KMS-11 (cell line): ENCODE results near the gene ATP5ME.
"Not testable (repeated sequence)": the region's sequence is repeated elsewhere in the genome, so short reads cannot be mapped to it uniquely, and the experiment has no call there.

Experiments used
- H2AFZ ChIP-seq: fragments of 200-600 bp; sonication (generic); 2 replicates; pipeline ENCODE4 v1.6.1; 2016; ENCODE audit warnings: antibody characterized with exemption, mixed run types, low read depth
- H3K27ac ChIP-seq: fragments of 200-600 bp; sonication (generic); 2 replicates; pipeline ENCODE4 v1.6.1; 2016; ENCODE audit warnings: mild to moderate bottlenecking, mixed run types
- H3K27me3 ChIP-seq: fragments of 200-600 bp; sonication (generic); 2 replicates; pipeline ENCODE4 v1.6.1; 2017; ENCODE audit warnings: mild to moderate bottlenecking, low read depth, mixed run types, moderate library complexity; ENCODE audit not compliant: insufficient read depth
- H3K36me3 ChIP-seq: fragments of 200-600 bp; sonication (generic); 2 replicates; pipeline ENCODE4 v1.6.1; 2017; ENCODE audit warnings: mild to moderate bottlenecking, mixed run types; ENCODE audit not compliant: insufficient read depth
- H3K4me1 ChIP-seq: fragments of 200-600 bp; sonication (generic); 2 replicates; pipeline ENCODE4 v1.6.1; 2016; ENCODE audit warnings: mild to moderate bottlenecking, low read depth, mixed run types; ENCODE audit not compliant: poor library complexity, severe bottlenecking
- H3K4me2 ChIP-seq: fragments of 200-600 bp; sonication (generic); 2 replicates; pipeline ENCODE4 v1.7.0; 2016; ENCODE audit warnings: mild to moderate bottlenecking, mixed run types
- H3K4me3 ChIP-seq: fragments of 200-600 bp; sonication (generic); IDR thresholded peaks from 2 replicates; pipeline ENCODE4 v1.6.1; 2017; ENCODE audit warnings: low read depth, low read length, mixed read lengths; ENCODE audit not compliant: insufficient read depth
- H3K79me2 ChIP-seq: fragments of 200-600 bp; sonication (generic); 2 replicates; pipeline ENCODE4 v1.6.1; 2016; ENCODE audit warnings: low read depth, mixed run types; ENCODE audit not compliant: insufficient read depth
- H3K9ac ChIP-seq: fragments of 200-600 bp; sonication (generic); 2 replicates; pipeline ENCODE4 v1.6.1; 2016; ENCODE audit warnings: mild to moderate bottlenecking, mixed run types
- H4K20me1 ChIP-seq: fragments of 200-600 bp; sonication (generic); 2 replicates; pipeline ENCODE4 v1.6.1; 2016; ENCODE audit warnings: mild to moderate bottlenecking, mixed run types; ENCODE audit not compliant: insufficient read depth
- TF ChIP-seq, protein P1 (sequence below): fragments of 200-600 bp; sonication (generic); conservative IDR thresholded peaks from 2 replicates; pipeline ENCODE4 v1.6.1; 2017; ENCODE audit warnings: low read depth, mild to moderate bottlenecking, antibody characterized with exemption, low read length, moderate library complexity, mixed read lengths

ATP5ME gene

DNA sequence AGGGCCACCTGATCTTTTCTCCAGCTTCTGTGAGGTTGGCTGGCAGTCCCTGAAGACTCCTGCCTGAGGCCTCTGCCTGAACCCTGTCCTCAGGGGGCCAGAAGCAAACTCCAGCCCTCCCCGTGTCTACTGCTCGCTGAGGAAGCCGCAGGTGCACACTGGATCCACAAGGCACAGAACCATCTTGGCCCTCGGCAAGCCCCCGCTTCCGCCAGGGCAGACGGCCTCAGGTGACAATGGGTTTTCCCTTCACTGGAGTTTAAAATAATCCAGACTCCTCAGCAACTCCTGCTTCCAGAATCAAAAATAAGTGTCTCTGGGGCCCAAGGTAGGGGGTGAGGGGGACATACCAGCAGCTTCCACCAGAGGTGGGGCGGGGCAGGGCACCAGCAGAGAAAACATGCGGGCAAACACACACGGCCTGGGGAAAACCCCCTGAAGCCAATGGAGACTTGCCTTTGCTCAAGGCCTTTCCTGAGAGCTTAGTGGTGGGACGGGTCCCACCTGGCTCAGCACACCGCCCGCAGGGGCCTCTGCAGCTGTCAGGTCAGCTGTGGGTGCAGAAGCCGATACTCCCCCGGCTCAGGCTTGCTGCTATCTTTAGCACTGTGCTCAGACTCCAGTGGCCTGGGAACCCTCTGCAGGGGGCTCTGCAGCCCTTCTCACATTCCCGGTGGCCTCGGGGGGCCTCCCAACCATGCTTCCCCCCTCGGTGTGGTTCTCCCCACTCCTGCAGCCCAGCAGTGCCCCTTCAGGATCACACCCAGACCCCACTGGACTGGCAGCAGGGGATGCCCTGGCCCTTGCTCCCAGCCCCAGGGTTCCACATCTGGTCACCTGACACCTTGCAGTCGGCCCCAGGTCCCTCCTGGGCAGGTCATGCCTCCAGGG lies 2.1 kb upstream of the ATP5ME start:
- peak overlapping the region; percentile 15; the same call in 1 of the 2 replicates for H3K27ac ChIP-seq
- TF ChIP-seq, protein P1, sequence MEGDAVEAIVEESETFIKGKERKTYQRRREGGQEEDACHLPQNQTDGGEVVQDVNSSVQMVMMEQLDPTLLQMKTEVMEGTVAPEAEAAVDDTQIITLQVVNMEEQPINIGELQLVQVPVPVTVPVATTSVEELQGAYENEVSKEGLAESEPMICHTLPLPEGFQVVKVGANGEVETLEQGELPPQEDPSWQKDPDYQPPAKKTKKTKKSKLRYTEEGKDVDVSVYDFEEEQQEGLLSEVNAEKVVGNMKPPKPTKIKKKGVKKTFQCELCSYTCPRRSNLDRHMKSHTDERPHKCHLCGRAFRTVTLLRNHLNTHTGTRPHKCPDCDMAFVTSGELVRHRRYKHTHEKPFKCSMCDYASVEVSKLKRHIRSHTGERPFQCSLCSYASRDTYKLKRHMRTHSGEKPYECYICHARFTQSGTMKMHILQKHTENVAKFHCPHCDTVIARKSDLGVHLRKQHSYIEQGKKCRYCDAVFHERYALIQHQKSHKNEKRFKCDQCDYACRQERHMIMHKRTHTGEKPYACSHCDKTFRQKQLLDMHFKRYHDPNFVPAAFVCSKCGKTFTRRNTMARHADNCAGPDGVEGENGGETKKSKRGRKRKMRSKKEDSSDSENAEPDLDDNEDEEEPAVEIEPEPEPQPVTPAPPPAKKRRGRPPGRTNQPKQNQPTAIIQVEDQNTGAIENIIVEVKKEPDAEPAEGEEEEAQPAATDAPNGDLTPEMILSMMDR, result no peak

DNA sequence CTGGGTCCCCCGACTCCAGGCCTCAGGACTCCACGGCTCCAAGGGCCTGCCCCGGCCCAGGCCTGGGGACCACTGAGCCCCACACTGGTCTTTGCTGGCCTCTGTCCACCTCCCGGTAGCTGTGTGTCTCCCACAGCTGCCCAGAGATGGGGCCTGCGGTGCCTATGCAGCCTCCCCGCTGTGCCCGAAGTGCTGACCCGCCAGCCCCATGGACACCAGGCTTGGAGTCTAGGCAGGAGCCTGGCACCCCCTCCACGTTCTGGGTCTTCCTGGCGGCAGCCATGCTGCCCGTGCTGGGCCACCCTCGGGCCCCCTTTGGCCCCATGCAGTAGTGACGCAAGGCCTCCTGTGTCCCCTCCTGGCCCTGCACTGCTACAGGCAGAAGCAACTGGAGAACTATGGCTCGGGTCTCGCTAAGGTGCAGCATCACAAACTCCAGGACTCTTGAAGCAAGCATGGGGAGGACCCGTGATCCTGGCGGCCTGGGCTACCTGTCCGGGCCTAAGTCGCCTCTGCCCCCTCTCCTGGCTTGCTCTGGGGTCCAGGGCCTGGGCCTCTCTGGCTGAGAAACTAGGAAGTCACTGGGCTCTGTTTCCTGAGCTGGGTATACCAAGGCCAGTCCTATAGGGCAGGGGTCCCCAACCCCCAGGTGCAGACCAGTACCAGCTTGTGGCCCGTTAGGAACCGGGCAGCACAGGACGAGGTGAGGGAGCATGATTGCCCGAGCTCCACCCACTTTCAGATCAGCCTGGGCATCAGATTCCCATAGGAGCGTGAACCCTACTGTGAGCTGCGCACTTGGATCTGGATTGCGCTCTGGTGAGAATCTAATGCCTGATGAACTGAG lies 1.2 kb upstream of the ATP5ME start:
- H3K4me2 ChIP-seq, result no peak overlapping the region; the same call in 1 of the 2 replicates
- H4K20me1 ChIP-seq, result no peaks in the 10 kb centered on the region
- H3K79me2 ChIP-seq, result no peaks in the 10 kb centered on the region
- H3K4me1 ChIP-seq, result peaks cover 3% of the 10 kb centered on the region
- 0 out of 2 replicates have a peak overlapping the region, but pooled peaks have one; percentile 15 for H3K27ac ChIP-seq
- no peak overlapping the region for H3K4me3 ChIP-seq
- H2AFZ ChIP-seq, result no peak overlapping the region
- no peaks in the 10 kb centered on the region for H3K27me3 ChIP-seq
- no peak overlapping the region; the same call in 1 of the 2 replicates for H3K9ac ChIP-seq
- no peaks in the 10 kb centered on the region for H3K36me3 ChIP-seq
- TF ChIP-seq, protein P1, result no peak

More for the DNA sequence above, 2.1 kb upstream of the ATP5ME start:
- H3K79me2 ChIP-seq, result no peaks in the 10 kb centered on the region
- H3K9ac ChIP-seq, result no peak overlapping the region
- no peaks in the 10 kb centered on the region for H3K27me3 ChIP-seq
- no peaks in the 10 kb centered on the region for H4K20me1 ChIP-seq
- H3K4me3 ChIP-seq, result no peak overlapping the region
- no peak overlapping the region for H2AFZ ChIP-seq
- H3K36me3 ChIP-seq, result no peaks in the 10 kb centered on the region
- no peak overlapping the region; the same call in 1 of the 2 replicates for H3K4me2 ChIP-seq
- H3K4me1 ChIP-seq, result peaks cover 3% of the 10 kb centered on the region

DNA sequence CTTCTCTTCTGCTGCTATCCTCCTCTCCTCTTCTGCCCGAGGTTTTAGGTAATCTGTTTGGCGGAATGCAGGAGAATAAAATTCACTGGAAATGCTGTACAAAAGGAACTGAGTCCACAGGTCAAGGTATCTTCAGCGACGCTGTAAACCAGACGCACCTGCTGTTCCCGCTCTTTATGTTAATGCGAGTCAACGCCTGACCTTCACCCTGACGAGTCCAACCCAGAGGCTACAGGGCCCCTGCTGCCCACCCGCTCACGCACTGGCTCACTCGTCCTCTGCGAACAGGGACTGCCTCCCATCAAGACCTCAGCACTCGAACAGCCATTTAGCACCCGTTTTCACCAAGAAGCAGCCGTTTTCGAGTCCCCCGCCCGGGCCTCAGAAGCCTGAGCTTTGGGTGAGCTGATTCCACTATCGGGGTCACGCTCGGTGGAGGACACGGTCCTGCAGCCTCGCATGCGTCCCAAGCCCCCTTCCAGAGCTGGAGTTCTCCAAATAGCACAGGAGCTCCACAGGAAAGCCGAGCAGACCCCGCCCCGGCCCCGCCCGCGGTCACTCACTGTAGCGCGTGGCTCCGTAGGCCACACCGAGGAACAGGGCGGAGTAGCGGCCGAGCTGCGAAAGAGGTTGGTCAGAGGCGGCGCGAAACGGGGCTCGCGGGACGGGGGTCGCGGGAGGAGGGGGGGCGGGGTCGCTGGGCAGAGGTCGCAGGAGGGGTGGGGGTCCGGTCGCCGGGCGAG lies 556 bp downstream of the ATP5ME start:
- H3K36me3 ChIP-seq, result no peaks in the 10 kb centered on the region
- peak overlapping the region; percentile 32; the same call in 1 of the 2 replicates for H3K9ac ChIP-seq
- H3K27ac ChIP-seq, result no peak overlapping the region
- no peak overlapping the region for H3K4me3 ChIP-seq
- no peaks in the 10 kb centered on the region for H3K79me2 ChIP-seq
- TF ChIP-seq, protein P1, result no peak
- peaks cover 3% of the 10 kb centered on the region for H3K4me1 ChIP-seq
- H2AFZ ChIP-seq, result no peak overlapping the region
- H3K27me3 ChIP-seq, result no peaks in the 10 kb centered on the region
- H4K20me1 ChIP-seq, result no peaks in the 10 kb centered on the region
- peak overlapping the region; percentile 39; the same call in 1 of the 2 replicates for H3K4me2 ChIP-seq

DNA sequence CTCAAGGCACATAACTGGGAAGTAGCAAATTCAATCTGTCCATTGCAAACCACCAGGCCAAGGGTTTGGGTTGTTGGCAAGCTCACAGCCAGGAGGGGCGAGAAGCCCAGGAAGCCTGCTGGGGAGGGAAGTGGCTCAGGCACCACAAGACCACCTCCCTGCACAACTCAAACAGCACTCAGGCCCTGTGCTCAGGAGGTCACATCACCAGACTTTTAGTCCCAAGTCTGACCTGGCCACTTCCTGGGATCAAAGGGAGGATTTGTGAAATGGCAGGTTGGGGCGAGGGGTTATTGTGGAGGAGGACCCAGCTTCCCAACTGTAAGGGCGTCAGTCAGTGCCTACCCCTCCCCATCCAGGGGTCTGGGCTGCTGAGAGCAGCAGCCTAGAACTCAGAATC lies 2.3 kb downstream of the ATP5ME start:
- Histone ChIP-seq H3K27me3 (no peaks in the 10 kb centered on the region), H3K4me2 (no peak overlapping the region), H3K9ac (no peak overlapping the region), H3K27ac (no peak overlapping the region), H2AFZ (no peak overlapping the region), H3K4me3 (no peak overlapping the region), H3K4me1 (peaks cover 3% of the 10 kb centered on the region), H3K79me2 (no peaks in the 10 kb centered on the region), H3K36me3 (no peaks in the 10 kb centered on the region), H4K20me1 (no peaks in the 10 kb centered on the region)
- TF ChIP-seq, protein P1, result no peak

DNA sequence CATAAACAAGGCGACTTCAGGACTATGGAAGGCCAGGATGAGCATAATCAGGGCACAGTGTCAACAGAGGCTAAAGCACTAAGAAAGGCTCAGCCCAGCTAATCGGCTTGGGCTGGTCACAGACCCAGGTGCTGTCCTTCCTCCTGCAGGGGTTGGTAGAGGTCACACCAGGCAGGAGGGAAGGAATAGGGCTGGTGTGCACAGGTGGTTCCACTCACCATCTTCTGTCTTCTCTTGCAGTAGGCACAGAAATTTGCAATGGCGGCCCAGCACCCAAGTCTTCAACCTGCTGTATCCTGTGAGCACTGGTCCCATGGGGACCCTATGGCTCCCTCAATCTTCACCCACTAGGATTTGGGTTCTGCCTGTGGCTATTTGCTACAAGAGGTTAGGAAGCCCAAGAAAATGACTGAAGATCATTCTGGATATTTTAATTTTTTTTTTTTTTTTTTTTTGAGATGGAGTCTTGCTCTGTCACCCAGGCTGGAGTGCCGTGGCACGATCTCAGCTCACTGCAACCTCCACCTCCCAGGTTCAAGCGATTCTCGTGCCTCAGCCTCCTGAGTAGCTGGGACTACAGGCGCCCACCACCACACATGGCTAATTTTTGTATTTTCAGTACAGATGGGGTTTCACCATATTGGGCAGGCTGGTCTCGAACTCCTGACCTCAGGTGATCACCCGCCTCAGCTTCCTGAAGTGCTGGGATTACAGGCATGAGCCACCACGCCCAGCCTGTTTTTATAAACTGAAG lies 4.1 kb downstream of the ATP5ME start:
- not testable (repeated sequence) for H3K9ac ChIP-seq, H3K4me2 ChIP-seq, H4K20me1 ChIP-seq, H3K4me3 ChIP-seq, H3K4me1 ChIP-seq, H3K27me3 ChIP-seq, H3K36me3 ChIP-seq, H2AFZ ChIP-seq, H3K79me2 ChIP-seq, H3K27ac ChIP-seq

DNA sequence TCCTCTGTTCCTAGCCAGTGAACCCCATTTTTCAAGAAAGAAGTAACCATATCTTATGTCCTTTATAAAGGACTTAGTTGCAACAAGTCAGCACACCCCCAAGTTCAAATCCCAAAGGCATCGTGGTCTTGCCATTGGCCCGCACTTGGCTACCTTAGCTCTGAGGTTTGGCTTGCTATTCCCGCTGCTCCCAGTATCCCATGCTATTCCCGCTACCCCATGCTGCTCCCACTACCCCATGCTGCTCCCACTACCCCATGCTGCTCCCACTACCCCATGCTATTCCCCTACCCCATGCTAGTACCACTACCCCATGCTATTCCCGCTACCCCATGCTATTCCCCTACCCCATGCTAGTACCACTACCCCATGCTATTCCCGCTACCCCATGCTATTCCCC lies 5.9 kb downstream of the ATP5ME start:
- H3K27ac ChIP-seq, H3K4me1 ChIP-seq, H3K36me3 ChIP-seq, H3K9ac ChIP-seq, H2AFZ ChIP-seq, H3K4me2 ChIP-seq, H3K27me3 ChIP-seq, H3K79me2 ChIP-seq, H4K20me1 ChIP-seq, H3K4me3 ChIP-seq: not testable (repeated sequence)
